ENCODE measurements around the gene SYNJ2.

Gene SYNJ2

GRCh38 chr6:158131926-158132325 lies 150.3 kb downstream of the SYNJ2 start:
- DNase-seq (ENCODE audit: low read depth) = no peak

DNA sequence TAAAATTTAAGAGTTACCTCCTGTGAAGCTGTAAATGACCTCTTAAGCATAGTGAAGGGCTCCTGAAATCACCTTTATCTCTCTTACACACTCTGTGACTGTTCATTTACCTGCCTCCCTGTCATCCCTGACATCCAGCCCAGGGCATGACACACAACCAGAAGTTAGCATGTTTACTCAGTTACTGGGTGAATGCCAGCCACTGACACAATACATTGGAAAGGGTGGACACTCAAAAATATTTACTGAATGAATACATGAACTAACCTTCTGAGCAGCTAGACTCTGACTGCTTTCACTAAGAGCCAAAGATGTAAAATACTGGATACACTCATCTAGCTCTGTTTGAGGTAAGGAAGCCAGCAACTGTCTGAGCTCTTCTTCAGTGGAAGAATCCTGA lies 161.1 kb downstream of the SYNJ2 start:
- no peak for DNase-seq (ENCODE audit: low read depth)

DNA sequence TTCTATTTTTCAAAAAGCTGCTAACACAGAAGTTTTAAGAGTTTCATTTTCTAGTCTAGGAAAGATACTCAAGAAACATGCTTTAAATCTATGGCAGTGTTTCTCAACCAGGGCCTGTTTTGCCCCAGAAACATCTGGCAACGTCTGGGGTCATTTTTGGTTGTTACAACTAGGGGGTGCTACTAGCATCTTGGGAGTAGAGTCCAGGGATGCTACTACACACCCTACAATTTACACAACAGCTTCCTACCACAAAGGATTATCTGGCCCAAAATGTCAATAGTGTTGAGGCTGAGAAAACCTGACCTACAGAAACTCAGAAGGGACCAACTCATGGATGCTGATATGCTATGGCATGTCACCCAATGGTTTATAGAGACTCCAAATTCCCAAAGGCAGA lies 162.0 kb downstream of the SYNJ2 start:
- DNase-seq (ENCODE audit: low read depth) = no peak

Measured in CMK (cell line).